ENCODE measurements around the gene OR1E1.
"Not testable (repeated sequence)": the region's sequence is repeated elsewhere in the genome, so short reads cannot be mapped to it uniquely, and the experiment has no call there.

OR1E1 gene

GRCh38 chr17:3398310-3398709 lies at the start of gene OR1E1:
OR1E1 (minus strand) TSS chr17:3398410; CDS start chr17:3398410, 0 bp downstream.
- TF ChIP-seq ZNF274 (IDR thresholded peaks at IDR 0.05; ENCODE audit: low read depth, low read length) = no peak
- H3K4me3 ChIP-seq (ENCODE audit: low read length) = no peak within 1 kb of the TSS

GRCh38 chr17:3447625-3448024 lies 49.4 kb upstream of the OR1E1 start:
- TF ChIP-seq ZNF274 (IDR thresholded peaks at IDR 0.05; ENCODE audit: low read depth, low read length) = no peak
- no peak overlapping the region for H3K4me3 ChIP-seq (ENCODE audit: low read length)

GRCh38 chr17:3440451-3440850 lies 42.2 kb upstream of the OR1E1 start:
- no peak for TF ChIP-seq ZNF274 (IDR thresholded peaks at IDR 0.05; ENCODE audit: low read depth, low read length)
- no peak overlapping the region for H3K4me3 ChIP-seq (ENCODE audit: low read length)

- no peak for TF ChIP-seq ZNF274 (IDR thresholded peaks at IDR 0.05; ENCODE audit: low read depth, low read length)
- H3K4me3 ChIP-seq (ENCODE audit: low read length) = no peak overlapping the region
Observed at GRCh38 chr17:3438368-3438767, 40.2 kb upstream of the OR1E1 start.

- no peak for TF ChIP-seq ZNF274 (IDR thresholded peaks at IDR 0.05; ENCODE audit: low read depth, low read length)
- H3K4me3 ChIP-seq (ENCODE audit: low read length) = no peak within 1 kb of the TSS
Observed at GRCh38 chr17:3433741-3434140, 35.5 kb upstream of the OR1E1 start, which contains the start of gene OR1E2. OR1E2 (minus strand) TSS chr17:3433841; CDS start chr17:3433841, 0 bp downstream.

GRCh38 chr17:3433215-3433614 lies 35.0 kb upstream of the OR1E1 start:
- H3K4me3 ChIP-seq (ENCODE audit: low read length) = not testable (repeated sequence)

- no peak overlapping the region for H3K4me3 ChIP-seq (ENCODE audit: low read length)
- no peak for TF ChIP-seq ZNF274 (IDR thresholded peaks at IDR 0.05; ENCODE audit: low read depth, low read length)
Observed at GRCh38 chr17:3418222-3418621, 20.0 kb upstream of the OR1E1 start.

GRCh38 chr17:3415610-3416009 lies 17.4 kb upstream of the OR1E1 start:
- no peak overlapping the region for H3K4me3 ChIP-seq (ENCODE audit: low read length)
- TF ChIP-seq ZNF274 (IDR thresholded peaks at IDR 0.05; ENCODE audit: low read depth, low read length) = no peak

GRCh38 chr17:3412216-3412615 lies 14.0 kb upstream of the OR1E1 start:
- not testable (repeated sequence) for H3K4me3 ChIP-seq (ENCODE audit: low read length)

GRCh38 chr17:3411070-3411469 lies 12.9 kb upstream of the OR1E1 start, which contains the start of gene OR3A3:
OR3A3 (plus strand) TSS chr17:3411370.
- no peak within 1 kb of the TSS for H3K4me3 ChIP-seq (ENCODE audit: low read length)
- TF ChIP-seq ZNF274 (IDR thresholded peaks at IDR 0.05; ENCODE audit: low read depth, low read length) = no peak

- not testable (repeated sequence) for H3K4me3 ChIP-seq (ENCODE audit: low read length)
Observed at GRCh38 chr17:3403856-3404255, 5.6 kb upstream of the OR1E1 start.

- TF ChIP-seq ZNF274 (IDR thresholded peaks at IDR 0.05; ENCODE audit: low read depth, low read length) = no peak
- no peak overlapping the region for H3K4me3 ChIP-seq (ENCODE audit: low read length)
Observed at GRCh38 chr17:3401786-3402185, 3.6 kb upstream of the OR1E1 start.

- H3K4me3 ChIP-seq (ENCODE audit: low read length) = no peak overlapping the region
- no peak for TF ChIP-seq ZNF274 (IDR thresholded peaks at IDR 0.05; ENCODE audit: low read depth, low read length)
Observed at GRCh38 chr17:3400055-3400454, 1.8 kb upstream of the OR1E1 start.

GRCh38 chr17:3397801-3398200 lies 409 bp downstream of the OR1E1 start:
- H3K4me3 ChIP-seq (ENCODE audit: low read length) = not testable (repeated sequence)

GRCh38 chr17:3389791-3390190 lies 8.4 kb downstream of the OR1E1 start:
- TF ChIP-seq ZNF274 (IDR thresholded peaks at IDR 0.05; ENCODE audit: low read depth, low read length) = no peak
- no peak overlapping the region for H3K4me3 ChIP-seq (ENCODE audit: low read length)

- H3K4me3 ChIP-seq (ENCODE audit: low read length) = peak within 1 kb of the TSS; percentile 91
- no peak for TF ChIP-seq ZNF274 (IDR thresholded peaks at IDR 0.05; ENCODE audit: low read depth, low read length)
Observed at GRCh38 chr17:3385869-3386816, 12.1 kb downstream of the OR1E1 start, which contains the start of gene OR3A2. OR3A2 (minus strand) TSS chr17:3386308.
